Trophoblast cell (in vitro differentiated cells and primary cell): ENCODE measurements around the gene FGD4.
A peak's percentile ranks its signal among the peaks of the same experiment; 100 is the strongest.

Experiments used
- DNase-seq, 2 donors: peaks; one replicate each; pipeline ENCODE4 v3.0.0-alpha.2; 2016
- H2AFZ ChIP-seq: 2 replicates; pipeline ENCODE4 v1.6.1; 2013; ENCODE audit warnings: low read length, moderate library complexity, mild to moderate bottlenecking; ENCODE audit not compliant: insufficient read depth, poor library complexity
- H2AK5ac ChIP-seq: 2 replicates; pipeline ENCODE4 v1.6.1; 2013; ENCODE audit warnings: mild to moderate bottlenecking, low read length
- H2BK120ac ChIP-seq: 2 replicates; pipeline ENCODE4 v1.6.1; 2013; ENCODE audit warnings: low read length, mild to moderate bottlenecking, moderate library complexity; ENCODE audit not compliant: insufficient read depth, poor library complexity
- H2BK12ac ChIP-seq: 2 replicates; pipeline ENCODE4 v1.6.1; 2013; ENCODE audit warnings: mild to moderate bottlenecking, low read length, moderate library complexity
- H2BK5ac ChIP-seq: 2 replicates; pipeline ENCODE4 v1.6.1; 2013; ENCODE audit warnings: low read length, low read depth, moderate library complexity, mild to moderate bottlenecking; ENCODE audit not compliant: poor library complexity
- H3K14ac ChIP-seq: 2 replicates; pipeline ENCODE4 v1.6.1; 2013; ENCODE audit warnings: mild to moderate bottlenecking, low read length
- H3K18ac ChIP-seq: 2 replicates; pipeline ENCODE4 v1.6.1; 2013; ENCODE audit warnings: mild to moderate bottlenecking, low read length
- H3K23ac ChIP-seq: 2 replicates; pipeline ENCODE4 v1.6.1; 2013; ENCODE audit warnings: low read length
- H3K27ac ChIP-seq: 2 replicates; pipeline ENCODE4 v1.5.1; 2013; ENCODE audit warnings: low read depth, mild to moderate bottlenecking, inconsistent platforms, low read length, moderate library complexity
- H3K27me3 ChIP-seq: 2 replicates; pipeline ENCODE4 v1.6.1; 2013; ENCODE audit warnings: inconsistent platforms, mild to moderate bottlenecking, low read length, moderate library complexity; ENCODE audit not compliant: insufficient read depth
- H3K36me3 ChIP-seq, 2 experiments: 1 replicate in 1 of 2; 2 replicates in 1 of 2; pipeline ENCODE4 v1.6.1; 2013; ENCODE audit warnings: low read length in 2 of 2, mild to moderate bottlenecking in 2 of 2, moderate library complexity in 1 of 2; ENCODE audit not compliant: insufficient read depth in 2 of 2, control insufficient read depth in 1 of 2
- H3K4ac ChIP-seq: 2 replicates; pipeline ENCODE4 v1.6.1; 2013; ENCODE audit warnings: low read depth, mild to moderate bottlenecking, low read length, moderate library complexity
- H3K4me1 ChIP-seq, 2 experiments: 1 replicate in 1 of 2; 2 replicates in 1 of 2; pipeline ENCODE4 v1.6.1; 2013; ENCODE audit warnings: low read length in 2 of 2, mild to moderate bottlenecking in 2 of 2, moderate library complexity in 1 of 2; ENCODE audit not compliant: insufficient read depth in 2 of 2, control insufficient read depth in 1 of 2
- H3K4me2 ChIP-seq: 2 replicates; pipeline ENCODE4 v1.6.1; 2013; ENCODE audit warnings: inconsistent platforms, mild to moderate bottlenecking, low read length, moderate library complexity
- H3K4me3 ChIP-seq: 2 replicates; pipeline ENCODE4 v1.5.1; 2013; ENCODE audit warnings: mild to moderate bottlenecking, low read depth, low read length, inconsistent platforms
- H3K79me1 ChIP-seq: one replicate; pipeline ENCODE4 v1.6.1; 2013; ENCODE audit warnings: low read length
- H3K79me2 ChIP-seq: 2 replicates; pipeline ENCODE4 v1.6.1; 2013; ENCODE audit warnings: low read length, mild to moderate bottlenecking; ENCODE audit not compliant: control insufficient read depth, insufficient read depth, poor library complexity
- H3K9ac ChIP-seq: 2 replicates; pipeline ENCODE4 v1.6.1; 2013; ENCODE audit warnings: mild to moderate bottlenecking, low read length
- H3K9me3 ChIP-seq: 2 replicates; pipeline ENCODE4 v1.6.1; 2013; ENCODE audit warnings: low read depth, mild to moderate bottlenecking, control low read depth, inconsistent platforms, low read length; ENCODE audit not compliant: insufficient read depth
- H4K12ac ChIP-seq: 2 replicates; pipeline ENCODE4 v1.6.1; 2013; ENCODE audit warnings: low read depth, mild to moderate bottlenecking, low read length, moderate library complexity
- H4K8ac ChIP-seq: 2 replicates; pipeline ENCODE4 v1.6.1; 2013; ENCODE audit warnings: low read depth, mild to moderate bottlenecking, low read length, moderate library complexity
- H4K91ac ChIP-seq: one replicate; pipeline ENCODE4 v1.6.1; 2013; ENCODE audit warnings: low read depth, mild to moderate bottlenecking, low read length, moderate library complexity
- WGBS: extraction: QIAGEN DNeasy Blood & Tissue Kit; methylation state at CpG from one replicate; pipeline ENCODE4 v1.1.7; 2013; ENCODE audit warnings: missing lambda C conversion rate; ENCODE audit not compliant: insufficient read length, insufficient coverage; ENCODE audit errors: extremely low coverage; 5-methylcytosine and 5-hydroxymethylcytosine counted together

Gene FGD4

GRCh38 chr12:32515137-32515873 is 115.9 kb downstream of the FGD4 start:
- no peak overlapping the region for H3K14ac ChIP-seq
- no peaks in the 10 kb centered on the region for H3K79me1 ChIP-seq
- no peak overlapping the region for H4K8ac ChIP-seq
- no peak overlapping the region for H2BK12ac ChIP-seq
- H3K4me1 ChIP-seq, result no peaks in the 10 kb centered on the region
- H2AK5ac ChIP-seq, result no peak overlapping the region
- no peak overlapping the region for H3K18ac ChIP-seq
- no CpG with 5 or more reads among the region's 1 CpG for WGBS
- H3K27me3 ChIP-seq, result no peaks in the 10 kb centered on the region
- no peak overlapping the region for H4K91ac ChIP-seq
- H3K9me3 ChIP-seq, result no peaks in the 10 kb centered on the region
- H3K9ac ChIP-seq, result no peak overlapping the region
- H2BK5ac ChIP-seq, result no peak overlapping the region
- H3K4me2 ChIP-seq, result no peak overlapping the region
- no peak overlapping the region for H2AFZ ChIP-seq
- H3K36me3 ChIP-seq, result no peaks in the 10 kb centered on the region
- DNase-seq, result peak; percentile 63 to 84
- H3K79me2 ChIP-seq, result no peaks in the 10 kb centered on the region
- H3K4me3 ChIP-seq, result no peak overlapping the region
- H2BK120ac ChIP-seq, result no peak overlapping the region
- H3K23ac ChIP-seq, result no peak overlapping the region
- H3K4ac ChIP-seq, result no peak overlapping the region
- no peak overlapping the region for H3K27ac ChIP-seq
- no peak overlapping the region for H4K12ac ChIP-seq

DNA sequence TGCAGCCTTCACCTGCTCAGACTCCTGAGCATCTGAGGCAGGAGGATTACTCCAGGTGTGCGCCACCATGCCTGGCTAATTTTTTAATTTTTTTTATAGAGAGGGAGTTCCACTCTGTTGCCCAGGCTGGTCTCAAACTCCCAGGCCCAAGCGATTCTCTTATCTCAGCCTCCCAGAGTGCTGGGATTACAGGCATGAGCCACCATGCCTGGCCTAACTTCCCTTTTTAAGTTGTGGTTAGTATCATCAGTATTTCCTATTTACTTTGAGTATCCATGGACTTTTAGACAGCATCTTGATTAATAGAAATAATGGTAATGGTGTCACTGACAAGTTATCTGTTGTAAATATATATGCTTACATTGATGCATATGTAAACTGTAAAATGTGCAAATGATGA is 116.9 kb downstream of the FGD4 start:
- Histone ChIP-seq H3K27me3 (no peaks in the 10 kb centered on the region), H2AK5ac (no peak overlapping the region), H3K79me2 (no peaks in the 10 kb centered on the region), H2AFZ (no peak overlapping the region), H3K9me3 (no peaks in the 10 kb centered on the region), H3K14ac (no peak overlapping the region), H3K36me3 (no peaks in the 10 kb centered on the region), H3K23ac (no peak overlapping the region), H3K27ac (no peak overlapping the region), H3K18ac (no peak overlapping the region), H3K4me2 (no peak overlapping the region), H4K91ac (no peak overlapping the region), H3K79me1 (no peaks in the 10 kb centered on the region), H3K4me3 (no peak overlapping the region), H4K12ac (no peak overlapping the region), H2BK12ac (no peak overlapping the region), H3K9ac (no peak overlapping the region), H3K4ac (no peak overlapping the region), H2BK120ac (no peak overlapping the region), H4K8ac (no peak overlapping the region), H2BK5ac (no peak overlapping the region), H3K4me1 (no peaks in the 10 kb centered on the region)
- no peak for DNase-seq
- WGBS, result no CpG with 5 or more reads among the region's 2 CpGs

DNA sequence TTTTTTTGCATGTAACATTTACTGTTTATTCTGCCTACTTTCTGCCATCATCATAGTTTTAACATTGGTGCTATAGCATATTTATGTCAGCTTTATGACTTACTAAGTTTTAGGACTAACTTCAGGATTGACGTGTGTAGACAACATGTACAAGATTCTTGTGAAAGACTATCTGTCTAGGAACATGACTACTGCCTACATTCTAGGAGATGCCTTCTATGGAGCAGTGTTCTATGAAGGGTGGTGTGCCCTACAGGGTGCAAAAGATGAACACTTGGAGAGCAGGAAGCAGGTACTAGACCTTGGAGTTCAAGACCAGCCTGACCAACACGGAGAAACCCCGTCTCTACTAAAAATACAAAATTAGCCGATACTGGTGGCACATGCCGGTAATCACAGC is 118.6 kb downstream of the FGD4 start:
- Histone ChIP-seq H2AFZ (no peak overlapping the region), H3K36me3 (no peaks in the 10 kb centered on the region), H3K4me3 (no peak overlapping the region), H3K9me3 (no peaks in the 10 kb centered on the region), H2AK5ac (no peak overlapping the region), H3K27me3 (no peaks in the 10 kb centered on the region), H4K8ac (no peak overlapping the region), H3K4me2 (no peak overlapping the region), H4K12ac (no peak overlapping the region), H4K91ac (no peak overlapping the region), H3K18ac (no peak overlapping the region), H3K79me2 (no peaks in the 10 kb centered on the region), H3K14ac (no peak overlapping the region), H3K9ac (no peak overlapping the region), H3K4ac (no peak overlapping the region), H2BK120ac (no peak overlapping the region), H3K79me1 (no peaks in the 10 kb centered on the region), H2BK12ac (no peak overlapping the region), H3K27ac (no peak overlapping the region), H2BK5ac (no peak overlapping the region), H3K4me1 (no peaks in the 10 kb centered on the region), H3K23ac (no peak overlapping the region)
- DNase-seq, result peak in 1 of 2 donors; percentile 26
- no CpG with 5 or more reads among the region's 5 CpGs for WGBS

GRCh38 chr12:32519047-32519446 is 119.7 kb downstream of the FGD4 start:
- H3K18ac ChIP-seq, result no peak overlapping the region
- H2BK5ac ChIP-seq, result no peak overlapping the region
- no peak for DNase-seq
- no peak overlapping the region for H3K27ac ChIP-seq
- H4K91ac ChIP-seq, result no peak overlapping the region
- H3K36me3 ChIP-seq, result no peaks in the 10 kb centered on the region
- no peak overlapping the region for H2BK120ac ChIP-seq
- H3K4ac ChIP-seq, result no peak overlapping the region
- H3K4me2 ChIP-seq, result no peak overlapping the region
- H3K79me1 ChIP-seq, result no peaks in the 10 kb centered on the region
- H2BK12ac ChIP-seq, result no peak overlapping the region
- no peak overlapping the region for H4K8ac ChIP-seq
- no peaks in the 10 kb centered on the region for H3K9me3 ChIP-seq
- H3K4me3 ChIP-seq, result no peak overlapping the region
- H3K9ac ChIP-seq, result no peak overlapping the region
- WGBS, result no CpG with 5 or more reads among the region's 3 CpGs
- no peaks in the 10 kb centered on the region for H3K79me2 ChIP-seq
- H2AFZ ChIP-seq, result no peak overlapping the region
- H2AK5ac ChIP-seq, result no peak overlapping the region
- no peak overlapping the region for H4K12ac ChIP-seq
- no peak overlapping the region for H3K14ac ChIP-seq
- H3K4me1 ChIP-seq, result no peaks in the 10 kb centered on the region
- no peak overlapping the region for H3K23ac ChIP-seq
- no peaks in the 10 kb centered on the region for H3K27me3 ChIP-seq
